Stimulated activated naive CD8-positive, alpha-beta T cell treated with anti-CD3 and anti-CD28 coated beads, Interleukin-15, amount 100 ng/mL, for 72 hours (primary cell): ENCODE data around the gene OR4N5.
"Not testable (repeated sequence)": the region's sequence is repeated elsewhere in the genome, so short reads cannot be mapped to it uniquely, and the experiment has no call there.

Experiments used
- ATAC-seq: fragments of 150-1000 bp; cut with Tn5 transposase; 2 replicates; pipeline ENCODE4 v1.10.0; 2021; ENCODE audit warnings: mild to moderate bottlenecking, moderate library complexity
- DNase-seq, 2 donors: peaks; one replicate each; pipeline ENCODE4 v3.0.0; 2021 to 2022
- H3K27ac Mint-ChIP-seq, 2 donors: one replicate each; pipeline ENCODE4 v1.8.0; 2022; ENCODE audit warnings: mild to moderate bottlenecking in 2 of 2, mixed read lengths in 2 of 2, moderate library complexity in 2 of 2
- H3K27me3 Mint-ChIP-seq: one replicate; pipeline ENCODE4 v1.8.0; 2022; ENCODE audit warnings: mixed read lengths
- H3K4me1 Mint-ChIP-seq: one replicate; pipeline ENCODE4 v1.8.0; 2022; ENCODE audit warnings: mild to moderate bottlenecking, mixed read lengths
- H3K4me3 Mint-ChIP-seq, 2 donors: one replicate each; pipeline ENCODE4 v1.8.0; 2022; ENCODE audit warnings: mild to moderate bottlenecking in 2 of 2, mixed read lengths in 2 of 2, moderate library complexity in 1 of 2
- H3K9me3 Mint-ChIP-seq, 2 donors: one replicate each; pipeline ENCODE4 v1.8.0; 2022; ENCODE audit warnings: mixed read lengths in 2 of 2

The OR4N5 gene, protein sequence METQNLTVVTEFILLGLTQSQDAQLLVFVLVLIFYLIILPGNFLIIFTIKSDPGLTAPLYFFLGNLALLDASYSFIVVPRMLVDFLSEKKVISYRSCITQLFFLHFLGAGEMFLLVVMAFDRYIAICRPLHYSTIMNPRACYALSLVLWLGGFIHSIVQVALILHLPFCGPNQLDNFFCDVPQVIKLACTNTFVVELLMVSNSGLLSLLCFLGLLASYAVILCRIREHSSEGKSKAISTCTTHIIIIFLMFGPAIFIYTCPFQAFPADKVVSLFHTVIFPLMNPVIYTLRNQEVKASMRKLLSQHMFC

DNA sequence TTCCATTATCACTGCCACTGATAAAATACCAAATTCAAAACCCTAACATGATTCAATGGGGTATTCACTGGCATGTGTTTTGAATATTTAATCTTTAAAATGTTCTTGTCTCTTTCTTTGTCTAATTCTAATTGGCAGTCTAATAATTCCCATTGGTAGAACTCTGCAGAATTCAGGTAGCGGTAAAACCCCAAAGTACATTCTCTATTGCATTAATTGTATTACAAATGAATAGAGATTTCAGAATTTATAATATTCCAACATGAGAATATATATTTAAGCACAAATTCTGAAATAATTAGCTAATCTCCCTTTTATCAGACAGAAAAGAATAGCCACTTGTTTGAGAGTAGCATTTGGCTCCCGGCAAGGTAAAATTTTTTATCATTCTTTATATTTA is at the start of gene OR4N5:
Gene OR4N5 (plus strand): TSS at position 301 of the 400 bp plus-strand sequence. CDS start 4,916 bp downstream, outside the sequence.
- no peak within 1 kb of the TSS for H3K27ac Mint-ChIP-seq
- no peaks in the 10 kb centered on the region for H3K4me1 Mint-ChIP-seq
- ATAC-seq (no peak), DNase-seq (no peak)
- H3K4me3 Mint-ChIP-seq, result no peak within 1 kb of the TSS
- peaks cover 19% of the 10 kb centered on the region for H3K27me3 Mint-ChIP-seq
- peaks cover 0 to 4% of the 10 kb centered on the region in 2 donors for H3K9me3 Mint-ChIP-seq

GRCh38 chr14:20092050-20092449 is 46.6 kb upstream of the OR4N5 start:
- H3K9me3 Mint-ChIP-seq, result no peaks in the 10 kb centered on the region
- DNase-seq (no peak), ATAC-seq (no peak)
- no peak overlapping the region for H3K27ac Mint-ChIP-seq
- H3K4me1 Mint-ChIP-seq, result no peaks in the 10 kb centered on the region
- H3K27me3 Mint-ChIP-seq, result no peaks in the 10 kb centered on the region
- no peak overlapping the region for H3K4me3 Mint-ChIP-seq

GRCh38 chr14:20093442-20093841 is 45.2 kb upstream of the OR4N5 start:
- Mint-ChIP-seq H3K4me3 (no peak overlapping the region), H3K9me3 (no peaks in the 10 kb centered on the region), H3K27me3 (no peaks in the 10 kb centered on the region), H3K4me1 (no peaks in the 10 kb centered on the region), H3K27ac (no peak overlapping the region)
- DNase-seq, result no peak
- ATAC-seq, result no peak

- H3K4me1 Mint-ChIP-seq, H3K27ac Mint-ChIP-seq: not testable (repeated sequence)
Observed at GRCh38 chr14:20098926-20099770, 39.5 kb upstream of the OR4N5 start.

DNA sequence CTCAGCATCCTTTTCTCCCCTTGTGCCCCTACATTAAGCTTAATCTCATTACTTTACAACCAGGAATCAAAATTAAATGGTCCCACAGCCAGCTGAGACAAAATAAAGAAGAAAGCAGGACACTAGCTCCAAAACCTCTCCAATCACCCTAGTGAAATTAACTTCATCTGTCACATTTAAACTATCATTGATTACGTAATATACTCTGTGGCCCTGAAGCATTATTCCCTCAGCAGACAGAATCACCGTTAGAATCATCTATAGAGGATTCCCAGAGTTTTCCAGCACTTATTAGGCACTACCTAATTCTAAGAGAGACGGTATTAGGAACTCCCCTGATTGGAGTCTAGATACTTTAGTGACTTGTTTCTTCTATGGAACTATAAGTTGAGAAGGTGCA is 28.2 kb upstream of the OR4N5 start, which contains the start of gene OR4K17:
Gene OR4K17 (plus strand): TSS at position 302 of the 400 bp plus-strand sequence. CDS start 6,761 bp downstream, outside the sequence.
- Mint-ChIP-seq H3K27ac (no peak within 1 kb of the TSS), H3K4me3 (no peak within 1 kb of the TSS), H3K4me1 (no peaks in the 10 kb centered on the region), H3K27me3 (no peaks in the 10 kb centered on the region), H3K9me3 (peaks cover 0 to 8% of the 10 kb centered on the region in 2 donors)
- no peak for DNase-seq
- ATAC-seq, result no peak

More at GRCh38 chr14:20098926-20099770, 39.5 kb upstream of the OR4N5 start:
- not testable (repeated sequence) for H3K27me3 Mint-ChIP-seq, H3K4me3 Mint-ChIP-seq, ATAC-seq, H3K9me3 Mint-ChIP-seq, DNase-seq

DNA sequence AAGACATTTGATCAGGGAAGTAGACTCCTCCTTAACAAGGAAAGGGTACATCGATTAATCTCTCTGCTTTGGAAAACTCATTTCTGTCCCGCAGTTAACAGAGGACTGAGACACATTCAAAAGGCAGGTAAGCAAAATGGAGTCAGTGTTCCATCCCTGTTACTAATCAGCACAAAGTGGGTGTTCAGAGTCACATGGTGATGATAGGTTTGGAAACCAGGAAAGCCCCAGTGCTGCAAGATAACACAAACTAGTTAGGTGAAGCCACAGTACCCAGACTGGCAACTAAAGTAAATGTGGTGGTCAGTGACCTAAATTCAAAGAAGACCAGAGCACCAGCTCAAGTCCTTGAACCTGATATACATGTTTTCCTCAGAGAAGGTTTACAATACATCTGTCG is 26.3 kb upstream of the OR4N5 start:
- Mint-ChIP-seq H3K9me3 (peaks cover under 1 to 3% of the 10 kb centered on the region in 2 donors), H3K27me3 (no peaks in the 10 kb centered on the region), H3K27ac (no peak overlapping the region), H3K4me1 (no peaks in the 10 kb centered on the region), H3K4me3 (no peak overlapping the region)
- DNase-seq (no peak), ATAC-seq (no peak)

DNA sequence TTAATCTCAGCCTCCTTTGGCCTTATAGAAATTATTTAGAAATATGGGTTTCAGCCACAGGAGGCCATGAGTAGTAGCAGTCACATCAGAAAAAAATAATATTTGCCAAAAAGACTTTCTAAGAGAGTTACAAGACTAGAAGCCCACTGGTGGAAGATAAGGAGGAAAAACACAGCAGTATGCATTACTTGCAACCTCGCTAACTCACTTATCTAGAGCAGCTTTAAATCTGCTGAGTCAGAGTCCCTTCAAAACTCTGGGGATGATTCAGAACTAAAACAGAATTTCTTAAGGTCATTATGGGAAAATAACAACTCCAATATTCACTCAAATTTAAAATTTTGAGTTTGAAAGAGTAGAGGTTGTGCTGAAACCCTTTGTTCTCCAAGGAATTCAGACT is 21.9 kb upstream of the OR4N5 start:
- peaks cover 24 to 27% of the 10 kb centered on the region in 2 donors for H3K9me3 Mint-ChIP-seq
- H3K27ac Mint-ChIP-seq, result no peak overlapping the region
- peaks cover 11% of the 10 kb centered on the region for H3K27me3 Mint-ChIP-seq
- DNase-seq (no peak), ATAC-seq (no peak)
- H3K4me3 Mint-ChIP-seq, result no peak overlapping the region
- no peaks in the 10 kb centered on the region for H3K4me1 Mint-ChIP-seq

DNA sequence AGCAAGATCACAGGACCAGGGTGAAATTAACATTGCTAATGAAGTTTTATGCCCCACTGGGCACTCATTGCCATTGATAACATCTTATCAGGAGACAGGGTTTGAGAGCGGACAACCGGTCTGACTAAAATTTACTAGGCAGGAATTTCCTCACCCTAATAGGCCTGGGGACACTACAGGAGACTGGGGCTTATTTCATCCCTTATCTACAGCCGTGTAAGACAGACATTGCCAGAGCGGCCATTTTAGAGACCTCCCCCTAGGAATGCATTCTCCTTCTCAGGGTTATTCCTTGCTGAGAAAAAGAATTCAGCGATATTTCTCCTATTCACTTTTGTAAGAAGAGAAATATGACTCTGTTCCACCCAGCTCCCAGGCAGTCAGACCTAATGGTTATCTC is 19.8 kb upstream of the OR4N5 start:
- no peak overlapping the region for H3K4me3 Mint-ChIP-seq
- H3K27ac Mint-ChIP-seq, result no peak overlapping the region
- ATAC-seq, result no peak

DNA sequence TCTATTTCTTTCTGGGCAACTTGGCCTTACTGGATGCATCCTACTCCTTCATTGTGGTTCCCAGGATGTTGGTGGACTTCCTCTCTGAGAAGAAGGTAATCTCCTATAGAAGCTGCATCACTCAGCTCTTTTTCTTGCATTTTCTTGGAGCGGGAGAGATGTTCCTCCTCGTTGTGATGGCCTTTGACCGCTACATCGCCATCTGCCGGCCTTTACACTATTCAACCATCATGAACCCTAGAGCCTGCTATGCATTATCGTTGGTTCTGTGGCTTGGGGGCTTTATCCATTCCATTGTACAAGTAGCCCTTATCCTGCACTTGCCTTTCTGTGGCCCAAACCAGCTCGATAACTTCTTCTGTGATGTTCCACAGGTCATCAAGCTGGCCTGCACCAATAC is 5.3 kb downstream of the OR4N5 start:
- no peak overlapping the region for H3K27ac Mint-ChIP-seq
- H3K27me3 Mint-ChIP-seq, result peaks cover 9% of the 10 kb centered on the region
- no peak for ATAC-seq
- no peak overlapping the region for H3K4me3 Mint-ChIP-seq
- H3K4me1 Mint-ChIP-seq, result no peaks in the 10 kb centered on the region
- DNase-seq, result no peak
- H3K9me3 Mint-ChIP-seq, result no peaks in the 10 kb centered on the region

More for the DNA sequence above, 19.8 kb upstream of the OR4N5 start:
- Mint-ChIP-seq H3K9me3 (peaks cover 24 to 27% of the 10 kb centered on the region in 2 donors), H3K27me3 (peaks cover 11% of the 10 kb centered on the region), H3K4me1 (no peaks in the 10 kb centered on the region)
- no peak for DNase-seq

DNA sequence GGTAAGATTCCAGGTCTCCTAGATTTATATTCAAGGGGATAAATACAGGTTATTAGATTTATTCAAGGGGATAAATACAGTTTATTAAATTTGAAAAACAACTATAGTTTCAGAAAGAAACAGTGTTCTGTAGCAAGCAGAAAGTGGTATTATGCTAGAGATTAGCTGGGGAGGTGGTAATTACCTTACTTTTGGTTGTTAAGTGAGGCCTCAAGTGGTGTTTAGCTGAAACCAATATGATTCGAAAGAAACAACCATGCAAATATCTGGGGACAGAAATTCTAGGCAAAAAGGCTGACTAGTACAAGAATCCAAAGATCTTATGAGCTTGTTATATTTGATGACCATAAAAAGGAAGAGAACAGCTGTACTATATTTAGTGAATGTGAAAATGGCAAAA is 6.2 kb downstream of the OR4N5 start:
- H3K27ac Mint-ChIP-seq, result no peak overlapping the region
- H3K9me3 Mint-ChIP-seq, result no peaks in the 10 kb centered on the region
- H3K27me3 Mint-ChIP-seq, result peaks cover 17% of the 10 kb centered on the region
- ATAC-seq (no peak), DNase-seq (no peak)
- no peaks in the 10 kb centered on the region for H3K4me1 Mint-ChIP-seq
- no peak overlapping the region for H3K4me3 Mint-ChIP-seq

- H3K4me3 Mint-ChIP-seq, result no peak overlapping the region
- peaks cover 17 to 35% of the 10 kb centered on the region in 2 donors for H3K9me3 Mint-ChIP-seq
- no peak for ATAC-seq
- no peak overlapping the region for H3K27ac Mint-ChIP-seq
- no peaks in the 10 kb centered on the region for H3K4me1 Mint-ChIP-seq
- H3K27me3 Mint-ChIP-seq, result peaks cover 9% of the 10 kb centered on the region
- no peak for DNase-seq
Observed at GRCh38 chr14:20164462-20164861, 25.8 kb downstream of the OR4N5 start.

GRCh38 chr14:20167091-20167490 is 28.5 kb downstream of the OR4N5 start:
- H3K9me3 Mint-ChIP-seq, result peaks cover 17 to 35% of the 10 kb centered on the region in 2 donors
- DNase-seq (no peak), ATAC-seq (no peak)
- H3K4me1 Mint-ChIP-seq, result no peaks in the 10 kb centered on the region
- no peak overlapping the region for H3K27ac Mint-ChIP-seq
- peaks cover 9% of the 10 kb centered on the region for H3K27me3 Mint-ChIP-seq
- no peak overlapping the region for H3K4me3 Mint-ChIP-seq

GRCh38 chr14:20169852-20170251 is 31.2 kb downstream of the OR4N5 start:
- ATAC-seq, DNase-seq, H3K4me1 Mint-ChIP-seq, H3K4me3 Mint-ChIP-seq, H3K27me3 Mint-ChIP-seq, H3K27ac Mint-ChIP-seq: not testable (repeated sequence)
- peaks cover 10 to 16% of the 10 kb centered on the region in 2 donors for H3K9me3 Mint-ChIP-seq

DNA sequence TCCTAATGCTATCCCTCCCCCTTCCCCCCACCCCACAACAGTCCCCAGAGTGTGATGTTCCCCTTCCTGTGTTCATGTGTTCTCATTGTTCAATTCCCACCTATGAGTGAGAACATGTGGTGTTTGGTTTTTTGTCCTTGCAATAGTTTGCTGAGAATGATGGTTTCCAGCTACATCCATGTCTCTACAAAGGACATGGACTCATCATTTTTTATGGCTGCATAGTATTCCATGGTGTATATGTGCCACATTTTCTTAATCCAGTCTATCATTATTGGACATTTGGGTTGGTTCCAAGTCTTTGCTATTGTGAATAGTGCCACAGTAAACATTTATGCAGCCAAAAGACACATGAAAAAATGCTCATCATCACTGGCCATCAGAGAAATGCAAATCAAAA is 35.6 kb downstream of the OR4N5 start:
- H3K4me1 Mint-ChIP-seq, H3K27ac Mint-ChIP-seq, DNase-seq, H3K9me3 Mint-ChIP-seq, H3K4me3 Mint-ChIP-seq, H3K27me3 Mint-ChIP-seq, ATAC-seq: not testable (repeated sequence)

DNA sequence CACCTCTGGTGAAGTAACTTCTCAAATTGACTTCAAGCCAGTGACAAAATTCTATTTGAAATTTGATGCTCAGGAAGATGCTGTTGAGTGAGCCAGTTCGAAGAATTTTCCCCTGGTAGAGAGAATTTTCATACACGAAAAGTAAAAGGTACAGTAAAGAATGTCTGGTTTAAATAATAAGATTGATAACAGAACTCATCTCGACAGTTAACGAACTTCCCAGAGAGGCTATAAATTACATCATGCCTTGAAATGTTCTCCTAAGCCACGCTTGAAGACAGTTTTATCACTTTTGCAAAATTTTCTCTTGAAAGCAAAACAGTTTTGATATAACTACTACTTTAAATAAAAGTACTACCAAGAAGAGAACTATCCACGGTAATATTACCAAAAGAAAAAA is 37.7 kb downstream of the OR4N5 start:
- H3K27ac Mint-ChIP-seq, result no peak overlapping the region
- H3K27me3 Mint-ChIP-seq, result peaks cover 11% of the 10 kb centered on the region
- no peaks in the 10 kb centered on the region for H3K4me1 Mint-ChIP-seq
- ATAC-seq (no peak), DNase-seq (no peak)
- H3K9me3 Mint-ChIP-seq, result no peaks in the 10 kb centered on the region
- H3K4me3 Mint-ChIP-seq, result no peak overlapping the region

GRCh38 chr14:20177433-20177974 is 38.9 kb downstream of the OR4N5 start:
- Mint-ChIP-seq H3K27ac (no peak overlapping the region), H3K27me3 (peaks cover 11% of the 10 kb centered on the region), H3K4me1 (no peaks in the 10 kb centered on the region), H3K9me3 (no peaks in the 10 kb centered on the region), H3K4me3 (no peak overlapping the region)
- DNase-seq (no peak), ATAC-seq (no peak)
